Measurements from ENCODE around the gene KYNU. TPM values are rescaled to one million over a fixed set of nuclear protein-coding genes. Genes with fewer than 3 reads are reported as not detected.
"Not testable (repeated sequence)": the region's sequence is repeated elsewhere in the genome, so short reads cannot be mapped to it uniquely, and the experiment has no call there.

Gene KYNU
- total and polyA plus RNA-seq, 2 experiments from 2014 or later = not detected

- H3K4me3 ChIP-seq = no peak overlapping the region
- no peaks in the 10 kb centered on the region for H3K9me2 ChIP-seq (ENCODE audit: insufficient read depth)
- DNase-seq = peak; percentile 87
- H4K20me1 ChIP-seq (ENCODE audit: insufficient read depth) = no peaks in the 10 kb centered on the region
- peak overlapping the region; percentile 63 for H3K27ac ChIP-seq
- no peaks in the 10 kb centered on the region for H3K79me2 ChIP-seq (ENCODE audit: insufficient read depth)
- H3F3A ChIP-seq (ENCODE audit: insufficient read depth) = peaks cover 17% of the 10 kb centered on the region
- no peaks in the 10 kb centered on the region for H3K36me3 ChIP-seq (ENCODE audit: low read depth)
- no peaks in the 10 kb centered on the region for H3K27me3 ChIP-seq (replicated peaks; ENCODE audit: insufficient read depth)
- H2AFZ ChIP-seq = no peak overlapping the region
- H3K9me3 ChIP-seq (ENCODE audit: low read depth) = no peaks in the 10 kb centered on the region
- H3K4me2 ChIP-seq (ENCODE audit: unreplicated experiment) = peak overlapping the region; percentile 33
- no peak for TF ChIP-seq EZH2 (IDR thresholded peaks at IDR 0.05; ENCODE audit: insufficient read depth, poor library complexity, severe bottlenecking)
- TF ChIP-seq EZH2phosphoT487 (IDR thresholded peaks at IDR 0.05; ENCODE audit: insufficient read depth, low read depth) = no peak
- no peak overlapping the region for H3K9ac ChIP-seq
- in situ Hi-C loops (cut with MboI) = no loop called here
- peaks cover 28% of the 10 kb centered on the region for H3K4me1 ChIP-seq (ENCODE audit: insufficient read depth)
Measured at GRCh38 chr2:142880279-142880678, 2.8 kb downstream of the KYNU start.

- no peak overlapping the region for H3K4me2 ChIP-seq (ENCODE audit: unreplicated experiment)
- no peaks in the 10 kb centered on the region for H3K27me3 ChIP-seq (replicated peaks; ENCODE audit: insufficient read depth)
- H3K9me2 ChIP-seq (ENCODE audit: insufficient read depth) = no peaks in the 10 kb centered on the region
- H3K9ac ChIP-seq = no peak overlapping the region
- no peak for DNase-seq
- H3K9me3 ChIP-seq (ENCODE audit: low read depth) = no peaks in the 10 kb centered on the region
- H2AFZ ChIP-seq = no peak overlapping the region
- H3F3A ChIP-seq (ENCODE audit: insufficient read depth) = peaks cover 16% of the 10 kb centered on the region
- H3K4me1 ChIP-seq (ENCODE audit: insufficient read depth) = peaks cover 16% of the 10 kb centered on the region
- no peaks in the 10 kb centered on the region for H3K79me2 ChIP-seq (ENCODE audit: insufficient read depth)
- H3K36me3 ChIP-seq (ENCODE audit: low read depth) = no peaks in the 10 kb centered on the region
- TF ChIP-seq EZH2 (IDR thresholded peaks at IDR 0.05; ENCODE audit: insufficient read depth, poor library complexity, severe bottlenecking) (no peak), EZH2phosphoT487 (IDR thresholded peaks at IDR 0.05; ENCODE audit: insufficient read depth, low read depth) (no peak)
- no peaks in the 10 kb centered on the region for H4K20me1 ChIP-seq (ENCODE audit: insufficient read depth)
- 78 to 85% methylated on average over 3 of the region's 3 CpGs for WGBS, 2 experiments (ENCODE audit: low coverage in 1 of 2, low lambda C conversion rate in 2 of 2, missing lambda C conversion rate in 2 of 2)
- in situ Hi-C loops (cut with MboI) = no loop called here
- H3K27ac ChIP-seq = no peak overlapping the region
- no peak overlapping the region for H3K4me3 ChIP-seq
Measured at GRCh38 chr2:142881619-142882018, 4.2 kb downstream of the KYNU start.

DNA sequence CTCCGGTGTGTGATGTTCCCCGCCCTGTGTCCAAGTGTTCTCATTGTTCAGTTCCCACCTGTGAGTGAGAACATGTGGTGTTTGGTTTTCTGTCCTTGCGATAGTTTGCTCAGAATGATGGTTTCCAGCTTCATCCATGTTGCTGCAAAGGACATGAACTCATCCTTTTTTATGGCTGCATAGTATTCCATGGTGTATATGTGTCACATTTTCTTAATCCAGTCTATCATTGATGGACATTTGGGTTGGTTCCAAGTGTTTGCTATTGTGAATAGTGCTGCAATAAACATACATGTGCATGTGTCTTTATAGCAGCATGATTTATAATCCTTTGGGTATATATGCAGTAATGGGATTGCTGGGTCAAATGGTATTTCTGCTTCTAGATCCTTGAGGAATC lies 5.0 kb downstream of the KYNU start:
- H4K20me1 ChIP-seq (ENCODE audit: insufficient read depth); in situ Hi-C loops (cut with MboI); H3K27ac ChIP-seq; H3K79me2 ChIP-seq (ENCODE audit: insufficient read depth); H3K36me3 ChIP-seq (ENCODE audit: low read depth); H3K9me3 ChIP-seq (ENCODE audit: low read depth); DNase-seq; H3K9me2 ChIP-seq (ENCODE audit: insufficient read depth); H2AFZ ChIP-seq; H3K4me3 ChIP-seq; H3K4me2 ChIP-seq (ENCODE audit: unreplicated experiment); H3K27me3 ChIP-seq (replicated peaks; ENCODE audit: insufficient read depth); H3K9ac ChIP-seq: not testable (repeated sequence)
- Histone ChIP-seq H3F3A (ENCODE audit: insufficient read depth) (peaks cover 16% of the 10 kb centered on the region), H3K4me1 (ENCODE audit: insufficient read depth) (peaks cover 15% of the 10 kb centered on the region)
- WGBS, 2 experiments (ENCODE audit: low coverage in 1 of 2, low lambda C conversion rate in 2 of 2, missing lambda C conversion rate in 2 of 2) = 82 to 91% methylated on average over 3 of the region's 3 CpGs

- Histone ChIP-seq H3K9me2 (ENCODE audit: insufficient read depth) (no peaks in the 10 kb centered on the region), H3K9me3 (ENCODE audit: low read depth) (no peaks in the 10 kb centered on the region), H4K20me1 (ENCODE audit: insufficient read depth) (no peaks in the 10 kb centered on the region), H3K27me3 (replicated peaks; ENCODE audit: insufficient read depth) (no peaks in the 10 kb centered on the region), H3K79me2 (ENCODE audit: insufficient read depth) (no peaks in the 10 kb centered on the region), H3K9ac (no peak overlapping the region), H3K27ac (no peak overlapping the region), H3K4me2 (ENCODE audit: unreplicated experiment) (no peak overlapping the region), H2AFZ (no peak overlapping the region), H3K36me3 (ENCODE audit: low read depth) (no peaks in the 10 kb centered on the region), H3F3A (ENCODE audit: insufficient read depth) (peaks cover 16% of the 10 kb centered on the region), H3K4me3 (no peak overlapping the region), H3K4me1 (ENCODE audit: insufficient read depth) (peaks cover 13% of the 10 kb centered on the region)
- DNase-seq = no peak
- in situ Hi-C loops (cut with MboI) = no loop called here
- TF ChIP-seq EZH2 (IDR thresholded peaks at IDR 0.05; ENCODE audit: insufficient read depth, poor library complexity, severe bottlenecking) (no peak), EZH2phosphoT487 (IDR thresholded peaks at IDR 0.05; ENCODE audit: insufficient read depth, low read depth) (no peak)
Measured at GRCh38 chr2:142883526-142883925, 6.1 kb downstream of the KYNU start.

DNA sequence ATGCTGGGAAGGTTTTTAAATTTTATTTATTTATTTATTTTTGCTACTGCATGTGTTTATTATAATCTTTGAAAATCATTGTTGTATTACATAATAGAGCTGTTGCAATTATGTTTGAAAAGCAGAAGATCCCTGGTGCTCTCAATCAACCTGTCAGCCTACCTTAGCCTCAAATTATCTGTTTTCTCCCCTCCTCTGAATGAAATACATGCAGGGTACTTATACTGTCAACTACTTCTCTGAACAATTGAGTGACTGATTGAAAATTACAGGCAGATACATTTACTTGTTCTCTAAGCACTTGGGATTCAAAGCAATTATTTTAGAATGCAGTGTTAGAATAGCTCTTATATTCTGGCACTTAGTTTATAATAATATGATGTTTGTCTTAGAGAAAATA lies 8.1 kb downstream of the KYNU start:
- no peaks in the 10 kb centered on the region for H3K27me3 ChIP-seq (replicated peaks; ENCODE audit: insufficient read depth)
- H3K9ac ChIP-seq = no peak overlapping the region
- H3K9me2 ChIP-seq (ENCODE audit: insufficient read depth) = no peaks in the 10 kb centered on the region
- no peak overlapping the region for H3K4me2 ChIP-seq (ENCODE audit: unreplicated experiment)
- in situ Hi-C loops (cut with MboI) = no loop called here
- no peaks in the 10 kb centered on the region for H3K79me2 ChIP-seq (ENCODE audit: insufficient read depth)
- no peak overlapping the region for H3K4me3 ChIP-seq
- no peak overlapping the region for H2AFZ ChIP-seq
- no peaks in the 10 kb centered on the region for H3K9me3 ChIP-seq (ENCODE audit: low read depth)
- peaks cover 6% of the 10 kb centered on the region for H3K4me1 ChIP-seq (ENCODE audit: insufficient read depth)
- no peaks in the 10 kb centered on the region for H4K20me1 ChIP-seq (ENCODE audit: insufficient read depth)
- DNase-seq = no peak
- peaks cover 9% of the 10 kb centered on the region for H3F3A ChIP-seq (ENCODE audit: insufficient read depth)
- H3K27ac ChIP-seq = no peak overlapping the region
- TF ChIP-seq EZH2 (IDR thresholded peaks at IDR 0.05; ENCODE audit: insufficient read depth, poor library complexity, severe bottlenecking) (no peak), EZH2phosphoT487 (IDR thresholded peaks at IDR 0.05; ENCODE audit: insufficient read depth, low read depth) (no peak)
- H3K36me3 ChIP-seq (ENCODE audit: low read depth) = no peaks in the 10 kb centered on the region
